Hindlimb muscle (tissue), 1 donor: ENCODE results near the gene AANAT. TPM values are rescaled to one million over a fixed set of nuclear protein-coding genes. Genes with fewer than 3 reads are reported as not detected.

Experiments used
- DNase-seq: peaks from one replicate; pipeline ENCODE4 v3.0.0-alpha.2; 2013
- polyA plus RNA-seq: library from polyadenylated mRNA; unstranded; fragments of 120-200 nt; gene quantifications from one replicate; pipeline ENCODE4 v1.2.1, GENCODE V29; 2013; ENCODE audit not compliant: insufficient read length

Gene AANAT
- polyA plus RNA-seq, 1 donor = 0.36 TPM

GRCh38 chr17:76491271-76492122 is 24.1 kb downstream of the AANAT start:
- DNase-seq = no peak

GRCh38 chr17:76492123-76492988 is 25.0 kb downstream of the AANAT start:
- no peak for DNase-seq

- DNase-seq = peak; percentile 54
Measured at GRCh38 chr17:76492989-76493501, 25.6 kb downstream of the AANAT start.

- DNase-seq = no peak
Measured at GRCh38 chr17:76493505-76494167, 26.2 kb downstream of the AANAT start.

GRCh38 chr17:76495663-76496400 is 28.4 kb downstream of the AANAT start:
- DNase-seq = no peak

- DNase-seq = no peak
Measured at GRCh38 chr17:76496464-76496863, 29.1 kb downstream of the AANAT start.

- no peak for DNase-seq
Measured at GRCh38 chr17:76497699-76497978, 30.2 kb downstream of the AANAT start.

GRCh38 chr17:76497979-76498875 is 30.8 kb downstream of the AANAT start:
- DNase-seq = peak; percentile 67

GRCh38 chr17:76498876-76499251 is 31.5 kb downstream of the AANAT start:
- DNase-seq = no peak

GRCh38 chr17:76499267-76499667 is 31.9 kb downstream of the AANAT start:
- no peak for DNase-seq

- no peak for DNase-seq
Measured at GRCh38 chr17:76500074-76500746, 32.8 kb downstream of the AANAT start.

GRCh38 chr17:76500747-76501017 is 33.3 kb downstream of the AANAT start:
- no peak for DNase-seq

GRCh38 chr17:76501018-76501826 is 33.8 kb downstream of the AANAT start, which contains the start of gene RHBDF2:
TSS of gene RHBDF2 (minus strand) at chr17:76501423. CDS start at chr17:76481524, 19,899 bp downstream.
- peak; percentile 65 for DNase-seq

GRCh38 chr17:76501827-76502307 is 34.5 kb downstream of the AANAT start:
- DNase-seq = no peak

GRCh38 chr17:76502341-76503211 is 35.2 kb downstream of the AANAT start:
- DNase-seq = no peak

GRCh38 chr17:76504117-76504516 is 36.7 kb downstream of the AANAT start:
- DNase-seq = no peak

- DNase-seq = peak; percentile 80
Measured at GRCh38 chr17:76506408-76507345, 39.3 kb downstream of the AANAT start.
